ENCODE results near the gene DHDH. TPM values are rescaled to one million over a fixed set of nuclear protein-coding genes. Genes with fewer than 3 reads are reported as not detected.

DHDH gene
- total and polyA plus RNA-seq, 2 experiments from 2014 or later: 0.69 to 4.7 TPM

- peaks cover 16% of the 10 kb centered on the region for H3K36me3 Mint-ChIP-seq (ENCODE audit: low read depth)
Measured at GRCh38 chr19:48920949-48921348, 12.6 kb upstream of the DHDH start.

DNA sequence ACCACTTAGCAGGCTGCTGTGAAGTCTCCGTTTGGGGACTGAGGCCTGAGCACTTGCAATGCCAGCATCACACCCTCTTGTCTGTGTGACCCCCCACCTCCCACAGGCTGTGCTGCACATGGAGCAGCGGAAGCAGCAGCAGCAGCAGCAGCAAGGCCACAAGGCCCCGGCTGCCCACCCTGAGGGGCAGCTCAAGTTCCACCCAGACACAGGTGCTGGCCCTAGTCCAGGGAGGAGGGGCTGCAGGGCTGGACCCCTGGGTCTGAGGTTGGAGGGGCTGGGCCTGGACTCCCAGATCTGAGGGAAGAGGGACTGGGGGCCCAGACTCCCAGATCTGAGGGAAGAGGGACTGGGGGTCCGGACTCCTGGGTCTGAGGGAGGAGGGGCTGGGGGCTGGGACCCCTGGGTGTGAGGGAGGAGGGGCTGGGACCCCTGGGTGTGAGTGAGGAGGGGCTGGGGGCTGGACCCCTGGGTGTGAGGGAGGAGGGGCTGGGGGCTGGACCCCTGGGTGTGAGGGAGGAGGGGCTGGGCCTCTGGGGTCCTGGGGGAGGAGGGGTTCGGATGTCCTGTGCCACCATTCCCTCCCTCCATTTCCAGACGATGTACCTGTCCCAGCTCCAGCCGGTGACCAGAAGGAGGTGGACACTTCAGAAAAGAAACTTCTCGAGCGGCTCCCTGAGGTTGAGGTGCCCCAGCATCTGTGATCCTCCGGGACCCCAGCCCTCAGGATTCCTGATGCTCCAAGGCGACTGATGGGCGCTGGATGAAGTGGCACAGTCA is 11.6 kb upstream of the DHDH start:
- Mint-ChIP-seq H3K4me3 (no peak overlapping the region), H3K9me3 (no peaks in the 10 kb centered on the region), H3K4me1 (no peaks in the 10 kb centered on the region), H3K36me3 (ENCODE audit: low read depth) (peaks cover 13% of the 10 kb centered on the region), H3K27me3 (ENCODE audit: insufficient read depth, low read depth, poor library complexity) (peaks cover 8% of the 10 kb centered on the region), H3K27ac (no peak overlapping the region)
- Histone ChIP-seq H3F3A (replicated peaks; ENCODE audit: low read depth) (0 out of 2 replicates have a peak, but pooled peaks cover 8% of the 10 kb centered on the region), H3K79me2 (replicated peaks; ENCODE audit: insufficient read depth) (no peaks in the 10 kb centered on the region), H3K9me2 (ENCODE audit: insufficient read depth) (no peaks in the 10 kb centered on the region), H3K36me3 (ENCODE audit: insufficient read depth) (no peaks in the 10 kb centered on the region; the same call in 1 of the 2 replicates), H3K4me1 (ENCODE audit: insufficient read depth) (no peaks in the 10 kb centered on the region), H2AFZ (no peak overlapping the region), H3K27ac (ENCODE audit: low read depth) (no peak overlapping the region), H3K27me3 (ENCODE audit: insufficient read depth) (no peaks in the 10 kb centered on the region), H4K20me1 (replicated peaks; ENCODE audit: insufficient read depth) (peaks cover 3% of the 10 kb centered on the region), H3K4me2 (no peak overlapping the region), H3K4me3 (no peak overlapping the region)
- ATAC-seq (no peak), DNase-seq (ENCODE audit: low spot score) (no peak)
- no peak for TF ChIP-seq CREB1 (CRISPR knock-in tag; IDR thresholded peaks at IDR 0.05; ENCODE audit: low read depth)
- TF ChIP-seq, protein P1, sequence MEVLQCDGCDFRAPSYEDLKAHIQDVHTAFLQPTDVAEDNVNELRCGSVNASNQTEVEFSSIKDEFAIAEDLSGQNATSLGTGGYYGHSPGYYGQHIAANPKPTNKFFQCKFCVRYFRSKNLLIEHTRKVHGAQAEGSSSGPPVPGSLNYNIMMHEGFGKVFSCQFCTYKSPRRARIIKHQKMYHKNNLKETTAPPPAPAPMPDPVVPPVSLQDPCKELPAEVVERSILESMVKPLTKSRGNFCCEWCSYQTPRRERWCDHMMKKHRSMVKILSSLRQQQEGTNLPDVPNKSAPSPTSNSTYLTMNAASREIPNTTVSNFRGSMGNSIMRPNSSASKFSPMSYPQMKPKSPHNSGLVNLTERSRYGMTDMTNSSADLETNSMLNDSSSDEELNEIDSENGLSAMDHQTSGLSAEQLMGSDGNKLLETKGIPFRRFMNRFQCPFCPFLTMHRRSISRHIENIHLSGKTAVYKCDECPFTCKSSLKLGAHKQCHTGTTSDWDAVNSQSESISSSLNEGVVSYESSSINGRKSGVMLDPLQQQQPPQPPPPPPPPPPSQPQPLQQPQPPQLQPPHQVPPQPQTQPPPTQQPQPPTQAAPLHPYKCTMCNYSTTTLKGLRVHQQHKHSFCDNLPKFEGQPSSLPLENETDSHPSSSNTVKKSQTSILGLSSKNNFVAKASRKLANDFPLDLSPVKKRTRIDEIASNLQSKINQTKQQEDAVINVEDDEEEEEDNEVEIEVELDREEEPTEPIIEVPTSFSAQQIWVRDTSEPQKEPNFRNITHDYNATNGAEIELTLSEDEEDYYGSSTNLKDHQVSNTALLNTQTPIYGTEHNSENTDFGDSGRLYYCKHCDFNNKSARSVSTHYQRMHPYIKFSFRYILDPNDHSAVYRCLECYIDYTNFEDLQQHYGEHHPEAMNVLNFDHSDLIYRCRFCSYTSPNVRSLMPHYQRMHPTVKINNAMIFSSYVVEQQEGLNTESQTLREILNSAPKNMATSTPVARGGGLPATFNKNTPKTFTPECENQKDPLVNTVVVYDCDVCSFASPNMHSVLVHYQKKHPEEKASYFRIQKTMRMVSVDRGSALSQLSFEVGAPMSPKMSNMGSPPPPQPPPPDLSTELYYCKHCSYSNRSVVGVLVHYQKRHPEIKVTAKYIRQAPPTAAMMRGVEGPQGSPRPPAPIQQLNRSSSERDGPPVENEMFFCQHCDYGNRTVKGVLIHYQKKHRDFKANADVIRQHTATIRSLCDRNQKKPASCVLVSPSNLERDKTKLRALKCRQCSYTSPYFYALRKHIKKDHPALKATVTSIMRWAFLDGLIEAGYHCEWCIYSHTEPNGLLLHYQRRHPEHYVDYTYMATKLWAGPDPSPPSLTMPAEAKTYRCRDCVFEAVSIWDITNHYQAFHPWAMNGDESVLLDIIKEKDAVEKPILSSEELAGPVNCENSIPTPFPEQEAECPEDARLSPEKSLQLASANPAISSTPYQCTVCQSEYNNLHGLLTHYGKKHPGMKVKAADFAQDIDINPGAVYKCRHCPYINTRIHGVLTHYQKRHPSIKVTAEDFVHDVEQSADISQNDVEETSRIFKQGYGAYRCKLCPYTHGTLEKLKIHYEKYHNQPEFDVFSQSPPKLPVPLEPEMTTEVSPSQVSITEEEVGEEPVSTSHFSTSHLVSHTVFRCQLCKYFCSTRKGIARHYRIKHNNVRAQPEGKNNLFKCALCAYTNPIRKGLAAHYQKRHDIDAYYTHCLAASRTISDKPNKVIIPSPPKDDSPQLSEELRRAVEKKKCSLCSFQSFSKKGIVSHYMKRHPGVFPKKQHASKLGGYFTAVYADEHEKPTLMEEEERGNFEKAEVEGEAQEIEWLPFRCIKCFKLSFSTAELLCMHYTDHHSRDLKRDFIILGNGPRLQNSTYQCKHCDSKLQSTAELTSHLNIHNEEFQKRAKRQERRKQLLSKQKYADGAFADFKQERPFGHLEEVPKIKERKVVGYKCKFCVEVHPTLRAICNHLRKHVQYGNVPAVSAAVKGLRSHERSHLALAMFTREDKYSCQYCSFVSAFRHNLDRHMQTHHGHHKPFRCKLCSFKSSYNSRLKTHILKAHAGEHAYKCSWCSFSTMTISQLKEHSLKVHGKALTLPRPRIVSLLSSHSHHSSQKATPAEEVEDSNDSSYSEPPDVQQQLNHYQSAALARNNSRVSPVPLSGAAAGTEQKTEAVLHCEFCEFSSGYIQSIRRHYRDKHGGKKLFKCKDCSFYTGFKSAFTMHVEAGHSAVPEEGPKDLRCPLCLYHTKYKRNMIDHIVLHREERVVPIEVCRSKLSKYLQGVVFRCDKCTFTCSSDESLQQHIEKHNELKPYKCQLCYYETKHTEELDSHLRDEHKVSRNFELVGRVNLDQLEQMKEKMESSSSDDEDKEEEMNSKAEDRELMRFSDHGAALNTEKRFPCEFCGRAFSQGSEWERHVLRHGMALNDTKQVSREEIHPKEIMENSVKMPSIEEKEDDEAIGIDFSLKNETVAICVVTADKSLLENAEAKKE (CRISPR knock-in tag; IDR thresholded peaks at IDR 0.05): no peak
- no peak for TF ChIP-seq EZH2 (IDR thresholded peaks at IDR 0.05; ENCODE audit: low read depth, unreplicated experiment)
- no peak for TF ChIP-seq NANOG (IDR thresholded peaks at IDR 0.05; ENCODE audit: borderline replicate concordance)
- TF ChIP-seq STAT1 (IDR thresholded peaks at IDR 0.05; ENCODE audit: unreplicated experiment): no peak

More at GRCh38 chr19:48920949-48921348, 12.6 kb upstream of the DHDH start:
- Mint-ChIP-seq H3K27me3 (ENCODE audit: insufficient read depth, low read depth, poor library complexity) (peaks cover 8% of the 10 kb centered on the region), H3K9me3 (no peaks in the 10 kb centered on the region), H3K4me1 (no peaks in the 10 kb centered on the region), H3K27ac (no peak overlapping the region), H3K4me3 (no peak overlapping the region)
- H3K4me2 ChIP-seq: no peak overlapping the region
- H3K27ac ChIP-seq (ENCODE audit: low read depth): no peak overlapping the region
- H3K79me2 ChIP-seq (replicated peaks; ENCODE audit: insufficient read depth): no peaks in the 10 kb centered on the region
- no peaks in the 10 kb centered on the region for H3K27me3 ChIP-seq (ENCODE audit: insufficient read depth)
- H3K4me1 ChIP-seq (ENCODE audit: insufficient read depth): no peaks in the 10 kb centered on the region
- TF ChIP-seq, protein P2, sequence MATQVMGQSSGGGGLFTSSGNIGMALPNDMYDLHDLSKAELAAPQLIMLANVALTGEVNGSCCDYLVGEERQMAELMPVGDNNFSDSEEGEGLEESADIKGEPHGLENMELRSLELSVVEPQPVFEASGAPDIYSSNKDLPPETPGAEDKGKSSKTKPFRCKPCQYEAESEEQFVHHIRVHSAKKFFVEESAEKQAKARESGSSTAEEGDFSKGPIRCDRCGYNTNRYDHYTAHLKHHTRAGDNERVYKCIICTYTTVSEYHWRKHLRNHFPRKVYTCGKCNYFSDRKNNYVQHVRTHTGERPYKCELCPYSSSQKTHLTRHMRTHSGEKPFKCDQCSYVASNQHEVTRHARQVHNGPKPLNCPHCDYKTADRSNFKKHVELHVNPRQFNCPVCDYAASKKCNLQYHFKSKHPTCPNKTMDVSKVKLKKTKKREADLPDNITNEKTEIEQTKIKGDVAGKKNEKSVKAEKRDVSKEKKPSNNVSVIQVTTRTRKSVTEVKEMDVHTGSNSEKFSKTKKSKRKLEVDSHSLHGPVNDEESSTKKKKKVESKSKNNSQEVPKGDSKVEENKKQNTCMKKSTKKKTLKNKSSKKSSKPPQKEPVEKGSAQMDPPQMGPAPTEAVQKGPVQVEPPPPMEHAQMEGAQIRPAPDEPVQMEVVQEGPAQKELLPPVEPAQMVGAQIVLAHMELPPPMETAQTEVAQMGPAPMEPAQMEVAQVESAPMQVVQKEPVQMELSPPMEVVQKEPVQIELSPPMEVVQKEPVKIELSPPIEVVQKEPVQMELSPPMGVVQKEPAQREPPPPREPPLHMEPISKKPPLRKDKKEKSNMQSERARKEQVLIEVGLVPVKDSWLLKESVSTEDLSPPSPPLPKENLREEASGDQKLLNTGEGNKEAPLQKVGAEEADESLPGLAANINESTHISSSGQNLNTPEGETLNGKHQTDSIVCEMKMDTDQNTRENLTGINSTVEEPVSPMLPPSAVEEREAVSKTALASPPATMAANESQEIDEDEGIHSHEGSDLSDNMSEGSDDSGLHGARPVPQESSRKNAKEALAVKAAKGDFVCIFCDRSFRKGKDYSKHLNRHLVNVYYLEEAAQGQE (IDR thresholded peaks at IDR 0.05; ENCODE audit: unreplicated experiment): no peak
- peaks cover 3% of the 10 kb centered on the region for H4K20me1 ChIP-seq (replicated peaks; ENCODE audit: insufficient read depth)
- 0 out of 2 replicates have a peak, but pooled peaks cover 8% of the 10 kb centered on the region for H3F3A ChIP-seq (replicated peaks; ENCODE audit: low read depth)
- H2AFZ ChIP-seq: no peak overlapping the region
- ATAC-seq (no peak), DNase-seq (ENCODE audit: low spot score) (no peak)
- no peaks in the 10 kb centered on the region; the same call in 1 of the 2 replicates for H3K36me3 ChIP-seq (ENCODE audit: insufficient read depth)
- no peaks in the 10 kb centered on the region for H3K9me2 ChIP-seq (ENCODE audit: insufficient read depth)
- no peak overlapping the region for H3K4me3 ChIP-seq

Data from GM23338 (cell line).